Measurements from ENCODE around the gene LCT. TPM values are rescaled to one million over a fixed set of nuclear protein-coding genes. Genes with fewer than 3 reads are reported as not detected.

The LCT gene
- total and polyA plus RNA-seq, 2 of the 4 experiments (the other 2 are of a cell fraction), result under 0.01 TPM; not detected in 1

- BruUV-seq (replicated peaks), result no TSS peak
- Histone ChIP-seq H3K9me1 (ENCODE audit: insufficient read depth, low read length) (no peaks in the 10 kb centered on the region), H3K4me3 (ENCODE audit: insufficient read depth, low read depth, low read length) (no peak overlapping the region), H3K4me2 (ENCODE audit: low read depth, low read length) (no peak overlapping the region), H4K5ac (ENCODE audit: low read depth, low read length) (no peak overlapping the region), H3K4ac (ENCODE audit: low read depth, low read length) (no peak overlapping the region), H4K20me1 (ENCODE audit: insufficient read depth, low read length) (no peaks in the 10 kb centered on the region), H3K23ac (ENCODE audit: low read depth, low read length) (no peak overlapping the region), H2BK120ac (ENCODE audit: low read depth, low read length) (no peak overlapping the region), H2AFZ (replicated peaks; ENCODE audit: low read length, poor library complexity) (peak overlapping the region; percentile 56), H3K56ac (ENCODE audit: extremely low read depth, insufficient read depth, low read length) (no peak overlapping the region), H2AK9ac (replicated peaks; ENCODE audit: low read depth, low read length, poor library complexity) (no peak overlapping the region), H3K79me1 (ENCODE audit: low read depth in 1 of 2, low read length in 2 of 2) (no peaks in the 10 kb centered on the region), H4K8ac (ENCODE audit: low read depth in 2 of 2, low read length in 2 of 2) (no peak overlapping the region), H3K36me3 (ENCODE audit: control insufficient read depth, insufficient read depth, low read length) (no peaks in the 10 kb centered on the region), H3K18ac (ENCODE audit: low read depth, low read length) (no peak overlapping the region), H3K9me3 (ENCODE audit: control insufficient read depth, insufficient read depth, low read length) (peaks cover 5% of the 10 kb centered on the region), H3K27me3 (ENCODE audit: control insufficient read depth, insufficient read depth, low read length) (peaks cover 4% of the 10 kb centered on the region; the same call in 1 of the 2 replicates), H2BK15ac (ENCODE audit: low read depth, low read length) (no peak overlapping the region), H2BK20ac (ENCODE audit: low read depth, low read length) (no peak overlapping the region), H3K27ac (ENCODE audit: insufficient read depth, low read length) (no peak overlapping the region), H3K4me1 (ENCODE audit: control insufficient read depth, insufficient read depth, low read length) (peaks cover 3% of the 10 kb centered on the region; the same call in 1 of the 2 replicates), H2BK5ac (ENCODE audit: low read depth, low read length, poor library complexity, severe bottlenecking) (no peak overlapping the region), H2AK5ac (ENCODE audit: low read depth, low read length) (no peak overlapping the region), H3K9ac (ENCODE audit: low read depth, low read length) (no peak overlapping the region), H3K14ac (replicated peaks; ENCODE audit: low read depth, low read length) (no peak overlapping the region), H4K91ac (ENCODE audit: insufficient read depth, low read depth, low read length) (no peak overlapping the region)
- TF ChIP-seq BHLHE40 (IDR thresholded peaks at IDR 0.05; ENCODE audit: low read depth, low read length) (no peak), ELK1 (IDR thresholded peaks at IDR 0.05; ENCODE audit: borderline replicate concordance, low read depth, low read length) (no peak), CHD1 (IDR thresholded peaks at IDR 0.05; ENCODE audit: low read depth, low read length) (no peak), RCOR1 (IDR thresholded peaks at IDR 0.05; ENCODE audit: insufficient replicate concordance, low read length) (no peak), RAD21 (IDR thresholded peaks at IDR 0.05; ENCODE audit: low read length) (no peak), MAFK (IDR thresholded peaks at IDR 0.05; ENCODE audit: low read depth, low read length) (no peak), CEBPB (IDR thresholded peaks at IDR 0.05; ENCODE audit: low read depth, low read length) (no peak)
- in situ Hi-C loops (cut with MboI; ENCODE audit: low sequenced_read_pairs) (no loop called here), intact Hi-C loops (cut with micrococcal nuclease) (no loop called here), dilution Hi-C loops (cut with HindIII; ENCODE audit: low sequenced_read_pairs, unreplicated experiment) (no loop called here)
- DNase-seq (no peak), ATAC-seq (ENCODE audit: low read depth) (no peak)
- ChIA-PET CTCF (no interaction called here), POLR2A (ENCODE audit: unreplicated experiment) (interaction anchor here (0.6 kb wide), 1 partner anchor 903 kb away, joined by 12 read pairs; no protein-coding TSS in a partner anchor)
- WGBS, 2 experiments (ENCODE audit: extremely low coverage in 2 of 2, insufficient read length in 1 of 2), result no CpG with 5 or more reads among the region's 9 CpGs
Measured at GRCh38 chr2:135825131-135825530, 11.9 kb downstream of the LCT start.

All from IMR-90 (cell line).